ENCODE data around the gene NDUFB2. TPM values are rescaled to one million over a fixed set of nuclear protein-coding genes. Genes with fewer than 3 reads are reported as not detected.
"Not testable (repeated sequence)": the region's sequence is repeated elsewhere in the genome, so short reads cannot be mapped to it uniquely, and the experiment has no call there.

The NDUFB2 gene
- polyA plus RNA-seq, 4 donors: 163 to 222 (median 182) TPM

DNA sequence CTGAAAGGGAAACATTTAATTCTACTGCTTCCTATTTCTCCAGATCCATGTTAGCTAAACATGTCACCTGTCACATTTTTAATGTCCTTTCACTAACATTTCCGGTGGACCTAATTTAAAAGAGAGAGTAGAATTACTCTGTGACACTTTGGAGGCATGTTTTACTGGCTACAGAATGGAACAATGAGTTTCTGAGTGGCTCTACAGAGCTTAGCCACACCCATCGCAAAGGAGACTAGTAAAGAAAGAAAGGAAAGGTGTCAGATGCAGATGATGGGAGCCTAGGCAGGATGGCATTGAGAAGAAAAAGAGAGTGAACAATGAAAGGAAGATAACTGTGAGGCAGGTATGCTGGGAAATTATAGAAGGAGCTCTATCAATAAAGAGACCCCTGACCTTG lies 35.9 kb downstream of the NDUFB2 start:
- no peak for DNase-seq (ENCODE audit: low read depth in 4 of 4, low spot score in 3 of 4)

DNA sequence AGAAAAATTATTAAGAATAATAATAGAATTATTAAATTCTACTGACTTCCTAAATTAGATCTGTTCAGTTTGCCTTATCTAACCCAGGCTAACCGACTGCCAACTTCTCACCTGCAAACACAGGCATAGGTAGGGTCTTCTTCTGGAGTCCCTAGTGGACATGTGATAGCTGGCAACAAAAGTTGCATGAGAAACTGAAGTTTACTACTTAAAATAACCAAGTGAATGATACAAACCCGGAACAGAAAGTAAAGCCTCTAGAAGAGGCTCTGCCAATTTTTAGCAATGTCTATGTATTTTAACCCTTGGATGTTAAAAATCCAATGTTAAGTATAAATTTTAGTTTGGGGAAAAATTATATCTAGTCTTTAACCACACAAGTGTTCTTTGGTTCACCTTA lies 37.6 kb downstream of the NDUFB2 start:
- no peak for DNase-seq (ENCODE audit: low read depth in 4 of 4, low spot score in 3 of 4)

DNA sequence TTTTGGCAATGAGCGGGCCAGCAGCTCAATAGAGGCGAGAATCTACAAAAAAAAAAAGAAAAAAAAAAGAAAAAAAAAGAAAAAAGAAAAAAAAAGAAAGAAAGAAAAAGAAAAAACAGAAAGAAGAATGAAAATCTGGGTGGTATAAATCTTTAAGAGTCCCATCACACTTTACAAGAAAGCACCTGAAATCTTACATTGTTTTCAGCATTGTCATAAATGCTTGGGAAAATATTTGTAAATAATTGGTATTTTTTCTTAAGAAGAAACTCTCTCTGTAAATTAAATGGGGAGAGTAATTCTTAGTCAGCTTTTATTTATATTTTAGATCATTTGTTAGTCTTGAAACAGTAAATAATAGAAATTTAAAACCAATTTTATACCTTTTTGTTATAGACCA lies 38.2 kb downstream of the NDUFB2 start:
- no peak for DNase-seq (ENCODE audit: low read depth in 4 of 4, low spot score in 3 of 4)

- no peak for DNase-seq (ENCODE audit: low read depth in 4 of 4, low spot score in 3 of 4)
Observed at GRCh38 chr7:140738280-140738679, 41.8 kb downstream of the NDUFB2 start.

DNA sequence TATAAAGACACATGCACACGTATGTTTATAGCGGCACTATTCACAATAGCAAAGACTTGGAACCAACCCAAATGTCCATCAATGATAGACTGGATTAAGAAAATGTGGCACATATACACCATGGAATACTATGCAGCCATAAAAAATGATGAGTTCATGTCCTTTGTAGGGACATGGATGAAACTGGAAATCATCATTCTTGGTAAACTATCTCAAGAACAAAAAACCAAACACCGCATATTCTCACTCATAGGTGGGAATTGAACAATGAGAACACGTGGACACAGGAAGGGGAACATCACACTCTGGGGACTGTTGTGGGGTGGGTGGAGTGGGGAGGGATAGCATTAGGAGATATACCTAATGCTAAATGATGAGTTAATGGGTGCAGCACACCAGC lies 46.7 kb downstream of the NDUFB2 start:
- DNase-seq (ENCODE audit: low read depth in 4 of 4, low spot score in 3 of 4): not testable (repeated sequence)

GRCh38 chr7:140744005-140744404 lies 47.5 kb downstream of the NDUFB2 start:
- DNase-seq (ENCODE audit: low read depth in 4 of 4, low spot score in 3 of 4): no peak

GRCh38 chr7:140745266-140746058 lies 49.0 kb downstream of the NDUFB2 start:
- DNase-seq (ENCODE audit: low read depth in 4 of 4, low spot score in 3 of 4): no peak

- no peak for DNase-seq (ENCODE audit: low read depth in 4 of 4, low spot score in 3 of 4)
Observed at GRCh38 chr7:140746751-140747150, 50.2 kb downstream of the NDUFB2 start.

DNA sequence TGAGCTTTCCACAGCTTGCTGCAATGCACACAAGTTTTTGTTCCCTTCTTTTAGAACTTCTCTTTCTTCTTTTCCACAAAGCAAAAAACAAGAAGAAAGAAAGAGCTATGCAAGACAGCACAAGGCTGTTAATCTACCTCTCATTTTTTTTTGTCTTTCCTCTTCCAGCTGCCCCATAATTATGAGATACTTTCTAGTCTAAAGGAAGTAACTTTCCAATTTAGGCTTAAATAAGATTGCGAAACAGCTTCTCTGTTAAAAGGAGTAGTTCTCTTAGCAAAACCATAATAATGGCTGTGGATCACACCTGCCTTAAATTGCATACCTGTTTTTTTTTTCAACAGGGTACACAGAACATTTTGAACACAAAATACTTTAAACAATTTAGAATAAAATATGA lies 56.0 kb downstream of the NDUFB2 start:
- DNase-seq (ENCODE audit: low read depth in 4 of 4, low spot score in 3 of 4): no peak

- DNase-seq (ENCODE audit: low read depth in 4 of 4, low spot score in 3 of 4): no peak
Observed at GRCh38 chr7:140754506-140754905, 58.0 kb downstream of the NDUFB2 start.

Other genes with a start within 250 kb of the NDUFB2 start
- 100 to 1,000 TPM; 110 to 123 (median 113) TPM for gene MKRN1, start 217.2 kb upstream of the NDUFB2 start, polyA plus RNA-seq (ENCODE audit: insufficient read length in 4 of 4)
- gene DENND2A, start 55.9 kb upstream of the NDUFB2 start, polyA plus RNA-seq (ENCODE audit: insufficient read length in 4 of 4): 10 to 100 TPM; 38.3 to 42.6 (median 40.2) TPM
- gene ADCK2, start 23.8 kb upstream of the NDUFB2 start, polyA plus RNA-seq (ENCODE audit: insufficient read length in 4 of 4): 10 to 100 TPM; 23.9 to 26.9 (median 24.8) TPM
- 10 to 100 TPM; 23.3 to 28.6 (median 26.1) TPM for gene BRAF, start 228.2 kb downstream of the NDUFB2 start, polyA plus RNA-seq (ENCODE audit: insufficient read length in 4 of 4)

Data from right renal pelvis (tissue), 4 donors.